Adrenal gland (tissue), 5 donors: ENCODE results near the gene SLC44A5.

Experiments
- CTCF ChIP-seq, 6 experiments: fragments of 450-650 bp in 4 of 6; fragments of 200-600 bp in 2 of 6; sonication (generic) in 1 of 6; IDR thresholded peaks; 1 replicate in 5 of 6; 2 replicates in 1 of 6; pipeline versions ENCODE4 v1.5.1 to v1.8.0; 2016 to 2021; ENCODE audit warnings: antibody characterized with exemption in 6 of 6, mild to moderate bottlenecking in 2 of 6, moderate library complexity in 1 of 6
- POLR2A ChIP-seq, 2 donors: fragments of 450-650 bp; IDR thresholded peaks; one replicate each; pipeline ENCODE4 v1.6.1; 2017; ENCODE audit warnings: antibody characterized with exemption in 2 of 2, mild to moderate bottlenecking in 2 of 2, moderate library complexity in 1 of 2
- donor health status: DM: no; HTN: no; CAD: no.

GRCh38 chr1:75640137-75640536, 29.2 kb upstream of the SLC44A5 start:
- TF ChIP-seq POLR2A (IDR thresholded peaks at IDR 0.05) (no peak), CTCF (IDR thresholded peaks at IDR 0.05) (no peak)
